Thyroid gland (tissue), 4 donors: Measurements from ENCODE around the gene PCDH15.

Experiments used
- CTCF ChIP-seq, 6 experiments: fragments of 200-600 bp in 3 of 6; fragments of 450-650 bp in 3 of 6; sonication (generic) in 3 of 6; IDR thresholded peaks; one replicate each; pipeline ENCODE4 v1.5.1; 2016 to 2019; ENCODE audit warnings: antibody characterized with exemption in 6 of 6, mild to moderate bottlenecking in 2 of 6, inconsistent platforms in 1 of 6, moderate library complexity in 1 of 6
- POLR2A ChIP-seq, 2 donors: fragments of 450-650 bp; IDR thresholded peaks; one replicate each; pipeline ENCODE4 v1.6.1; 2017; ENCODE audit warnings: antibody characterized with exemption in 2 of 2, mild to moderate bottlenecking in 2 of 2, moderate library complexity in 1 of 2

- TF ChIP-seq CTCF (IDR thresholded peaks at IDR 0.05) (no peak), POLR2A (IDR thresholded peaks at IDR 0.05) (no peak)
Measured at GRCh38 chr10:54702583-54703485, 98.2 kb downstream of the PCDH15 start.
